NOMO-1 treated with DMSO at 0.1 percent for 48 hours (cell line): ENCODE data around the gene OR5H1.
A peak's percentile ranks its signal among the peaks of the same experiment; 100 is the strongest.
"Not testable (repeated sequence)": the region's sequence is repeated elsewhere in the genome, so short reads cannot be mapped to it uniquely, and the experiment has no call there.

Source experiments
- DNase-seq: peaks from one replicate; lab custom pipeline; 2025; ENCODE audit not compliant: unreplicated experiment; lab: John Stamatoyannopoulos, UW

OR5H1 gene

GRCh38 chr3:98130421-98130820 is at the start of gene OR5H1:
TSS of gene OR5H1 (plus strand) at chr3:98130721. CDS start at chr3:98132698, 1,977 bp downstream.
- no peak for DNase-seq

GRCh38 chr3:98086873-98087272 is 43.6 kb upstream of the OR5H1 start, which contains the start of gene OR5AC2:
TSS of gene OR5AC2 (plus strand) at chr3:98087173. CDS start at chr3:98087173, 0 bp downstream.
- no peak for DNase-seq

GRCh38 chr3:98095882-98096281 is 34.6 kb upstream of the OR5H1 start:
- no peak for DNase-seq

- no peak for DNase-seq
Observed at GRCh38 chr3:98099848-98100247, 30.7 kb upstream of the OR5H1 start.

DNA sequence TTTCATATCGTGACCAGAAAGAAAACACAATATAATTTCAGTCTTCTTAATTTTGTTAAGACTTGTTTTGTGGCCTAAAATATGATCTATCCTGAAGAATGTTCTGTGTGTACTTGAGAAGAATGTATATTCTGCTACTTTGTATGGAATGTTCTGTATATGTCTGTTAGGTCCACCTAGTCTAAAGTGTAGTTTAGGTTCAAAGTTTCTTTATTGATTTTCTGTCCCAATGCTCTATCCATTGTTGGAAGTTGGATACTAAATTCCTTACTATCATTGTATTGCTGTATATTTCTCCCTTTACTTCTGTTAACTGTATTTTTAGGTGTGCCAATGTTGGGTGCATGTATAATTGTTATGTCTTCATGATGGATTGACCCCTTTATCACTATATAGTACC is 22.4 kb upstream of the OR5H1 start:
- DNase-seq = no peak

DNA sequence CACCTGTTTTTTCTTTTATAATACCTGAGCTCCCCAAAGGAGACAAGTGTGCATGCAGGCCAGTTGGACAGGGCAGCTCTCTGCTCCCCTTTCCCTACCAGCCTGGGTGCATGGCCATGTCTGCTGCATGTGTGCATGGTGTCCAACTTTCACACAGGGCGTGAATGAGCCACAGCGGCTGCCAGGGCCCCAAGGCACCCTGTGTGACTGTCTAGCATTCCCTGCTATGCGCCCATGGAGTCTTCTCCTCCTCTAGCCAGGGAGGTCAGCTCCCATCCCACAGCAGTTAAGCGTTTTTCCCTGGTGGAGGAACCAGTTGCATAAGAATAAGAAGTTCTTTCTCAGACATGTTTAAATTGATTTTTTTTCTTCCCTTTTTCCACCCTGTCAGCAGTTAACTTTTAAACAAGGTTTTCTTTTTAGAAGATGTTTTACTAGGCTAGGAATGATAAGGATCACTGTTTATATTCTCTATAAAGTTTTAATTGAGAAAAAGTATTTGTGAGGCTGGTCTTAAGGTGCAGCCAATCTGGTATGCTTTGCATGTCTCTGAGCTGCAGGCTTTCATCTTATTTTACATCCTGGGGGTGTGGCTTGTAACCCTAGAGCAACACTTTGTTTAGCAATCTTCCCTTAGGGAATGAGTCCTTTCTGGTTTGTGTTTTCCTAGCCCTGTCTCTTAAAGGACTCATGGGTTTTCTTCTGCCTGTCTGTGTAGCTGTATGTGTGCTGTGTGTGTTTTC is 20.5 kb upstream of the OR5H1 start:
- no peak for DNase-seq

- no peak for DNase-seq
Observed at GRCh38 chr3:98110550-98110908, 20.0 kb upstream of the OR5H1 start.

DNA sequence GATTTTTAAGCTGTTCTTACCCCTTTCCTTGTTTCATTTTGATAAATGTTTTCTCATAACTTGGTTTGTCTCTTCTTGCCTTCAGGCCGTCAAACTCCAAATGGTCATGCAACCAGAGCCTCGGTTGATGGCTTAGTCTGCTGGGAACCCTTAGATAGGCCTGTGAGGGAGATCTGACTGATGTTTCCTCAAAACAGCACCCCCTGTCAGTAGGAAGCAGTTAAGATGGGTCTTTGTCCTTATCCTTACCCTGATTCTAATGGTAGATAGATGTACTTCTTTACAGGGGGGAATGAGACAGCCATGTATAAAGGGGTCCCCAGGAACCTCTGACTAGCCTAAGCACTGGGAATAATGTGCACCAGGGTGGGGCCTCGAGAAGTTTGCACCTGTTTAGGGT is 16.3 kb upstream of the OR5H1 start:
- no peak for DNase-seq

GRCh38 chr3:98115717-98116116 is 14.8 kb upstream of the OR5H1 start:
- DNase-seq = no peak

GRCh38 chr3:98136631-98137030 is 6.1 kb downstream of the OR5H1 start:
- DNase-seq = no peak

GRCh38 chr3:98137826-98138557 is 7.5 kb downstream of the OR5H1 start:
- DNase-seq = not testable (repeated sequence)

DNA sequence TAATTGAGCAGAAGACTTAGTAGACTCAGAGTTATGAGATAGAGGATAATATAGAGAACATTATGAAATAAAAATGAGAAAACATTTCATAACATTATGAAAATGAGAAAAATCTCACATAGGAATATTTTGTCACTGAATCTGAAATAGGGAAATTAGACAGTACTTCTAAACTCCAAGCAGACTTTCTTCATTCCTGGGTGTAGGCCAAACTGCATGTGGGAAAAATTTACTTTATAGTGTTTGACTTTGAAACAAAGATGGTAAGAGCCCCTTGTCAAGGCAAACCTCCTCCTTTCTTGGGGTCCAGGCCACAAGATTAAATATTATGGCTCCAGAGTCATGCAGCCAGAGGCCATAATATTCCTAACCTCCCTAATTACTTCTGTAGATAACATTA is 10.0 kb downstream of the OR5H1 start:
- no peak for DNase-seq

DNA sequence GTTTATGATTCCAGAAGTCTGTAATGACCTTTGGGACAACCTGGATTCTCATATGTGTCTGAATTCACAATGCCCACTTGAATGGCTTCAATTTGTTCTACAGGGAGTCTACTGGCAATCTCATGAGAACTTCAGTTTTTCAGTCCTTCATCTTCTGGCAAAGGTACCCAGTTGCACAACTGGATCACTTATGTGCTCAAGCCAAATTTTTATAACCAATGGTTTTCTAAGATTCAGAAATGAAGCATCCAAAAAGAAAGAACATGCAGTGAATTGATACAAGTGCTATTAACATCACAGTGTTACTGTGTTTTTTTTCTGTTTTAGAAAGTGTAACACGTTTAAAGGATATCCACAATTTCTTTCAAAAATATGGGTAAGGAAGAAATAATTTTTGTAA is 16.7 kb downstream of the OR5H1 start, which contains the start of gene OR5H14:
OR5H14 (plus strand) TSS at position 301 of the 400 bp plus-strand sequence. CDS start 1,907 bp downstream, outside the sequence.
- DNase-seq = no peak

GRCh38 chr3:98148751-98149150 is 18.2 kb downstream of the OR5H1 start:
- no peak for DNase-seq

- not testable (repeated sequence) for DNase-seq
Observed at GRCh38 chr3:98149456-98149855, 18.9 kb downstream of the OR5H1 start.

- DNase-seq = peak; percentile 14
Observed at GRCh38 chr3:98151241-98151640, 20.7 kb downstream of the OR5H1 start.

- DNase-seq = no peak
Observed at GRCh38 chr3:98166396-98166795, 35.9 kb downstream of the OR5H1 start, which contains the start of gene OR5H15. TSS of gene OR5H15 (plus strand) at chr3:98166696. CDS start at chr3:98168700, 2,004 bp downstream.

DNA sequence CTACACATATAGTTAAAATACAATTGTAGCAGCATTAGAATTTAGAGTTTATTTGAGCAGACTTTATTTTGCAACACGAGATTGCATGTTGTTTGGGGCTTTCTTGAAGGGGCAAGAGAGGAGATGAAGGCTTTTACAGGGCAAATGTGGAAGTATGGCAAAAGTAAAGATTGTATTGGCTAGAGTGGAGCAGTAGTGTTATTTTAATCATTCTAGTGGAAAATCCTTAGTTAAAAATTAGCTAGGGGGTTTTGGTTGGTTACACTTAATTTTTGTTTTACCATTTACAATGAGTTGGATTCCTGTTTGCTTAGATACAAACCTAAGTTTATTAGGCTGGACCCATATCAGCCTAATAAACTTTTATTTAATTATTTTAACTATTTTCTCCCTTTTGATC is 40.5 kb downstream of the OR5H1 start:
- DNase-seq = peak; percentile 37

- no peak for DNase-seq
Observed at GRCh38 chr3:98172621-98173020, 42.1 kb downstream of the OR5H1 start.

DNA sequence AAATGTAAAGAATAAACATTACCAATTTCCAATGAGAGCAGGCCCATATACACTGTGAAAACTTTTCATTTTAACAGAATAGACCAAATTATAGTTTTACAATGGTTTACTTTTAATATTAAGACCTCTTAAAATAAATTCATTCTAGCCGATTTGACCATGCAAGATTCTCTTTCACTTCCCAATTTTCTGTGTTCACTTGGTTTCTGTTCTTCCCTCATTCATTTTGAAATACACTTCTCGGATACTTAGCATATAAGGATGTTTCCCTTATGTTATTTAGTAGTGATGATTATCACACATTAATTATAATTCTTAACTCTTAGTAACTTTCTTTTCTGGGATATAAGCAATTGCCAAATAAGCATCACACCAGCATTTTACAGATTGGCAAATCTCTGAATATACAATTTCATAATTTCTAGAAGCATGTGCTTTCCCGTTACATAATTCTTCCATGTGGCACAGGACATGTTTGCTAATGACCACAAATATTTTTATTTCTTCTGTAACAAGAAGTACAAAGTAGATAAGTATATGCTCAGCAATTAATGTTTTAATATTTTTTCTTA is 49.9 kb downstream of the OR5H1 start:
- peak; percentile 92 for DNase-seq

GRCh38 chr3:98182196-98182595 is 51.7 kb downstream of the OR5H1 start:
- DNase-seq = no peak

GRCh38 chr3:98185180-98185579 is 54.7 kb downstream of the OR5H1 start:
- peak; percentile 21 for DNase-seq
